Stimulated activated CD8-positive, alpha-beta memory T cell treated with anti-CD3 and anti-CD28 coated beads, Interleukin-7, amount 100 ng/mL, for 1 hour (primary cell): ENCODE measurements around the gene KCNJ6.

Experiments
- DNase-seq, 2 donors: peaks; one replicate each; pipeline ENCODE4 v3.0.0-alpha.2; 2020; ENCODE audit warnings: low read depth in 2 of 2

The KCNJ6 gene

GRCh38 chr21:37865156-37865555, 51.1 kb downstream of the KCNJ6 start:
- no peak for DNase-seq

GRCh38 chr21:37863842-37864241, 52.4 kb downstream of the KCNJ6 start:
- DNase-seq = no peak

GRCh38 chr21:37862536-37862935, 53.7 kb downstream of the KCNJ6 start:
- no peak for DNase-seq

GRCh38 chr21:37861561-37861960, 54.7 kb downstream of the KCNJ6 start:
- DNase-seq = no peak

- DNase-seq = no peak
These were observed 55.8 kb downstream of the KCNJ6 start for GRCh38 chr21:37860416-37860815.

GRCh38 chr21:37855647-37856625, 60.3 kb downstream of the KCNJ6 start:
- DNase-seq = no peak

- no peak for DNase-seq
These were observed 61.0 kb downstream of the KCNJ6 start for GRCh38 chr21:37855271-37855646.

- no peak for DNase-seq
These were observed 66.7 kb downstream of the KCNJ6 start for GRCh38 chr21:37849506-37850102.

- DNase-seq = no peak
These were observed 67.4 kb downstream of the KCNJ6 start for GRCh38 chr21:37848721-37849490.

- no peak for DNase-seq
These were observed 70.7 kb downstream of the KCNJ6 start for GRCh38 chr21:37845535-37845934.

- no peak for DNase-seq
These were observed 73.1 kb downstream of the KCNJ6 start for GRCh38 chr21:37843191-37843590.

GRCh38 chr21:37842163-37842919, 73.9 kb downstream of the KCNJ6 start:
- DNase-seq = no peak

GRCh38 chr21:37837381-37837780, 78.9 kb downstream of the KCNJ6 start:
- no peak for DNase-seq

GRCh38 chr21:37835481-37835880, 80.8 kb downstream of the KCNJ6 start:
- DNase-seq = no peak

GRCh38 chr21:37833301-37833700, 83.0 kb downstream of the KCNJ6 start:
- DNase-seq = no peak

- DNase-seq = no peak
These were observed 86.8 kb downstream of the KCNJ6 start for GRCh38 chr21:37829447-37829846.

GRCh38 chr21:37828991-37829390, 87.3 kb downstream of the KCNJ6 start:
- no peak for DNase-seq

- DNase-seq = no peak
These were observed 87.7 kb downstream of the KCNJ6 start for GRCh38 chr21:37828556-37828955.

GRCh38 chr21:37827913-37828312, 88.3 kb downstream of the KCNJ6 start:
- no peak for DNase-seq

- DNase-seq = no peak
These were observed 94.3 kb downstream of the KCNJ6 start for GRCh38 chr21:37821786-37822450.

GRCh38 chr21:37821092-37821491, 95.2 kb downstream of the KCNJ6 start:
- DNase-seq = no peak
